Esophagus squamous epithelium (tissue), 5 donors: ENCODE data around the gene EDC3. TPM values are rescaled to one million over a fixed set of nuclear protein-coding genes. Genes with fewer than 3 reads are reported as not detected.
"Not testable (repeated sequence)": the region's sequence is repeated elsewhere in the genome, so short reads cannot be mapped to it uniquely, and the experiment has no call there.

ENCODE experiments used
- DNase-seq: peaks from one replicate; lab custom pipeline; 2025; lab: John Stamatoyannopoulos, UW
- H3K27ac ChIP-seq, 4 donors: fragments of 200-600 bp; sonication (generic); one replicate each; pipeline ENCODE4 v1.5.1; 2016 to 2019; ENCODE audit warnings: mild to moderate bottlenecking in 1 of 4
- H3K27me3 ChIP-seq, 4 donors: fragments of 200-600 bp; sonication (generic); 1 replicate in 3 of 4; 2 replicates in 1 of 4; pipeline versions ENCODE4 v1.5.1 to v1.6.0; 2017 to 2021; ENCODE audit warnings: antibody characterized with exemption in 1 of 4
- H3K36me3 ChIP-seq, 3 donors: fragments of 200-600 bp; sonication (generic); one replicate each; pipeline ENCODE4 v1.5.1; 2016 to 2019
- H3K4me1 ChIP-seq, 3 donors: fragments of 200-600 bp; sonication (generic); one replicate each; pipeline ENCODE4 v1.5.1; 2017 to 2019
- H3K4me3 ChIP-seq, 4 donors: fragments of 200-600 bp; sonication (generic); 1 replicate in 3 of 4; 2 replicates in 1 of 4; pipeline ENCODE4 v1.5.1; 2016 to 2019; ENCODE audit warnings: mild to moderate bottlenecking in 2 of 4, moderate library complexity in 1 of 4
- H3K9me3 ChIP-seq, 3 donors: fragments of 200-600 bp; sonication (generic); one replicate each; pipeline ENCODE4 v1.5.1; 2016 to 2019
- POLR2A ChIP-seq, 4 donors: fragments of 450-650 bp; IDR thresholded peaks; one replicate each; pipeline ENCODE4 v1.6.1; 2017; ENCODE audit warnings: antibody characterized with exemption in 4 of 4, mild to moderate bottlenecking in 4 of 4, moderate library complexity in 3 of 4
- WGBS, 2 donors: methylation state at CpG; one replicate each; pipeline ENCODE4 v1.1.5; 2018; 5-methylcytosine and 5-hydroxymethylcytosine counted together
- intact Hi-C: fragments of 100-400 bp; cut with DNase I; formaldehyde crosslinking; loops from one replicate; pipeline ENCODE4 v1.15.0; 2022
- total RNA-seq, 4 donors: library from RNA; depleted of rRNA; stranded (reverse); fragments of >200 nt; gene quantifications; one replicate each; pipeline ENCODE4 v1.1.0, GENCODE V29; 2016
- TF ChIP-seq, protein P1 (sequence below), 6 experiments: fragments of 450-650 bp in 4 of 6; fragments of 200-600 bp in 2 of 6; sonication (generic) in 2 of 6; IDR thresholded peaks; one replicate each; pipeline ENCODE4 v1.5.1; 2016 to 2019; ENCODE audit warnings: antibody characterized with exemption in 6 of 6, mild to moderate bottlenecking in 4 of 6, moderate library complexity in 4 of 6
- donor health status: DM: yes; HTN: yes; CAD: no.

The EDC3 gene
- total RNA-seq, 4 donors from 2014 or later: 10.0 to 17.4 (median 13.2) TPM

DNA sequence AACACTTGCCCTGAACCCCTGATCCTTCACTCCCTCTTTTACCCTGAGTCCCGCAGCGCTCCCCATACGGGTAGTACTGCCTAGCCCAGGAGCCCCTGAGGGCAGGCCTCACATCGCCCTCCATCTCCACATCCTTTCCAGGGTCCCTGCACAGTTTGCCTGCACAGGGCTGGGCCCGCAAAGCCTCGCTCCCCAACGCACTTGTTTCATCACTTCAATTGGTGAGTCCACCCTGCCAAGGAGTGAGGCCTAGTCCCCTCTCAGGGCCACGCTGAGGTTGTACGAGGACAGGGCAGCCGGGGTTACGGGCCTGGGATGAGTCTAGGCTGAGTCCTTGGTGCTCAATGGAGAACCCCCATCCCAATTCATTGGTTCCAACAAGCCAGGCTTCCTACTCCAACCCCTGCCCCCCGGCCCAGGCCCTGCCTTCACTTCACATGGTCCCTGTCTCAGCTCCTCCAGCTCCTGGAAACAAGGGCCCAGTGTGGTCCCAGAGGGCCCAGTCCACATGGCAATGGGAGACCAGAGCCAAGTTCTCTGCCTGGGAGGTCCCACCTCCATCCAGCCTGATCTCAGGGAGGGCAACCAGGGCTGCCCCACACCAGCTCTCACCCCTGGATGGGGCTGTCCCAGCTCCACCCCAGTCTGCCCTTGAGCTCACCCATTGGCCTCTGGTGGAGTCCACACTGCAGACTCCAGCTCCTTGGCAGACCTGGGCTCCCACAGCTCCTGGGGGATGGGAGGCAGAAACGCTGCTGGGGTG lies 92.6 kb downstream of the EDC3 start:
- intact Hi-C loops: no loop called here
- no peak overlapping the region for H3K4me3 ChIP-seq
- no peak for DNase-seq
- WGBS, 2 donors: 93 to 97% methylated on average over 6 to 8 of the region's 13 CpGs
- H3K4me1 ChIP-seq: peaks cover 4 to 18% (median 10%) of the 10 kb centered on the region in 3 donors
- no peaks in the 10 kb centered on the region for H3K27me3 ChIP-seq
- H3K9me3 ChIP-seq: no peaks in the 10 kb centered on the region
- no peak overlapping the region for H3K27ac ChIP-seq
- TF ChIP-seq, protein P1, sequence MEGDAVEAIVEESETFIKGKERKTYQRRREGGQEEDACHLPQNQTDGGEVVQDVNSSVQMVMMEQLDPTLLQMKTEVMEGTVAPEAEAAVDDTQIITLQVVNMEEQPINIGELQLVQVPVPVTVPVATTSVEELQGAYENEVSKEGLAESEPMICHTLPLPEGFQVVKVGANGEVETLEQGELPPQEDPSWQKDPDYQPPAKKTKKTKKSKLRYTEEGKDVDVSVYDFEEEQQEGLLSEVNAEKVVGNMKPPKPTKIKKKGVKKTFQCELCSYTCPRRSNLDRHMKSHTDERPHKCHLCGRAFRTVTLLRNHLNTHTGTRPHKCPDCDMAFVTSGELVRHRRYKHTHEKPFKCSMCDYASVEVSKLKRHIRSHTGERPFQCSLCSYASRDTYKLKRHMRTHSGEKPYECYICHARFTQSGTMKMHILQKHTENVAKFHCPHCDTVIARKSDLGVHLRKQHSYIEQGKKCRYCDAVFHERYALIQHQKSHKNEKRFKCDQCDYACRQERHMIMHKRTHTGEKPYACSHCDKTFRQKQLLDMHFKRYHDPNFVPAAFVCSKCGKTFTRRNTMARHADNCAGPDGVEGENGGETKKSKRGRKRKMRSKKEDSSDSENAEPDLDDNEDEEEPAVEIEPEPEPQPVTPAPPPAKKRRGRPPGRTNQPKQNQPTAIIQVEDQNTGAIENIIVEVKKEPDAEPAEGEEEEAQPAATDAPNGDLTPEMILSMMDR (IDR thresholded peaks at IDR 0.05): no peak
- TF ChIP-seq POLR2A (IDR thresholded peaks at IDR 0.05): no peak
- H3K36me3 ChIP-seq: no peaks in the 10 kb centered on the region

DNA sequence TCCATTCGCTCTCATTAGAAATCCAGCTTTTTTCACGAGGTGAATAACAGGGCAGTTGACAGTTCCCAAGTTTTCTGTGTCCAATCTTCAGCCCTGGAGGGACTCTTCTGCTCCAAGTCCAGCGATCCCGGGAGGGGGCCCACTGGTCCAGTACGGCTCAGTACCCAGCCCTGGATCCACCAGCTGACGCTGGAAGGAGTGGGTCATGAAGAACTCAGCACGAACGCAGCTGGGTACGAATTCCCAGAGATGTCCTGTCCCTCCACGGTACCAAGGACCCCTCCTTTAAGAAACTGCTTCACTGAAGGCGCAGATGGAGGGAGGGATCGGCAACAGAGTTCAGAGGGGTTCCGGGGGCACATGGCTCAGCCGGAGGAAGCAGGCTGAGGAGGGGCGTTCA lies 96.7 kb downstream of the EDC3 start:
- H3K4me1 ChIP-seq: peaks cover 4 to 24% (median 15%) of the 10 kb centered on the region in 3 donors
- H3K27me3 ChIP-seq: no peaks in the 10 kb centered on the region
- H3K9me3 ChIP-seq: no peaks in the 10 kb centered on the region
- no peak for DNase-seq
- intact Hi-C loops: no loop called here
- H3K36me3 ChIP-seq: peaks cover 0 to 23% (median 0%) of the 10 kb centered on the region in 3 donors
- H3K4me3 ChIP-seq: peak overlapping the region; percentile 47 to 75 (median 58)
- WGBS, 2 donors: 75 to 92% methylated on average over 10 to 13 of the region's 15 CpGs
- peak overlapping the region in 3 of 4 donors; percentile 73 to 87 (median 86) for H3K27ac ChIP-seq
- TF ChIP-seq, protein P1 (IDR thresholded peaks at IDR 0.05): no peak
- no peak for TF ChIP-seq POLR2A (IDR thresholded peaks at IDR 0.05)

DNA sequence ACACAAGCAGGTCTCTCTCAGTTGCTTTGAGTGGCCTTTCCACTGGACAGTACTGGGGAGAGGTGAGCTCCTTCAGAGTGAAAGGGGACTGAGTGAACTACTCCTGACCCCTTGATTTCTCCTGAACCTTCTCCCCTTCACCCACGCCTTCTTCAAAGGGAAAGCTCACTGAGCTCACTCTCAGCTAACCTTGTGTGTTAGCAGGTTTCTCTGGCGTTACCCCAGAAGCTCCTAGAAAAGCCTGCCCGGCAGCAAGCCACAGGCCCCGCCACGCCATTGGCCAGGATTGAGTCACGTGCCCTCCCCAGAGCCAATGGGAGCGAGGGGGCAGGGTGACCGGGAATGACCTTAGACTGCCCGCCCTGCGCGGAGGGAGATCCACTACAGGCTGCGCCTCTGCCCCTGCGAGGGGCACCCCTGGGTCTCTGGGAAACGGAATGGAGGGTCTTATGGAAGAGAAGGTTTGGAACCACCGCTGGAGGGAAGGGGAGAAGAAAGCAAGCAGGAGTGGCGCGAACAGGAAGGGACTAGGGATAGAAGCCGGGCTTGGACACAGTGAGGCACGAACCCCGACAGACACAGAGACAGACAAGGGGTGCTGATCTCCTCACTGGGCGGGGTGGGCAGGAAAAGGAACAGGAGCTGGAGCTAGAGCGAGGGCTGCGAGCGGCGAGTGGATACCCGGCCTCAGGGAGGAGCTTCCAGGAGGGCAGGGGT lies 97.5 kb downstream of the EDC3 start:
- 0 to 3% methylated on average over 9 to 12 of the region's 26 CpGs for WGBS, 2 donors
- peaks cover 0 to 32% (median 3%) of the 10 kb centered on the region in 3 donors for H3K36me3 ChIP-seq
- intact Hi-C loops: no loop called here
- H3K9me3 ChIP-seq: no peaks in the 10 kb centered on the region
- peaks cover 4 to 24% (median 15%) of the 10 kb centered on the region in 3 donors for H3K4me1 ChIP-seq
- TF ChIP-seq, protein P1 (IDR thresholded peaks at IDR 0.05): no peak
- peak in 2 of 4 donors; percentile 43 to 67 for TF ChIP-seq POLR2A (IDR thresholded peaks at IDR 0.05)
- peak; percentile 69 for DNase-seq
- peak overlapping the region; percentile 47 to 75 (median 58) for H3K4me3 ChIP-seq
- H3K27ac ChIP-seq: peak overlapping the region; percentile 73 to 87 (median 84)
- H3K27me3 ChIP-seq: no peaks in the 10 kb centered on the region

DNA sequence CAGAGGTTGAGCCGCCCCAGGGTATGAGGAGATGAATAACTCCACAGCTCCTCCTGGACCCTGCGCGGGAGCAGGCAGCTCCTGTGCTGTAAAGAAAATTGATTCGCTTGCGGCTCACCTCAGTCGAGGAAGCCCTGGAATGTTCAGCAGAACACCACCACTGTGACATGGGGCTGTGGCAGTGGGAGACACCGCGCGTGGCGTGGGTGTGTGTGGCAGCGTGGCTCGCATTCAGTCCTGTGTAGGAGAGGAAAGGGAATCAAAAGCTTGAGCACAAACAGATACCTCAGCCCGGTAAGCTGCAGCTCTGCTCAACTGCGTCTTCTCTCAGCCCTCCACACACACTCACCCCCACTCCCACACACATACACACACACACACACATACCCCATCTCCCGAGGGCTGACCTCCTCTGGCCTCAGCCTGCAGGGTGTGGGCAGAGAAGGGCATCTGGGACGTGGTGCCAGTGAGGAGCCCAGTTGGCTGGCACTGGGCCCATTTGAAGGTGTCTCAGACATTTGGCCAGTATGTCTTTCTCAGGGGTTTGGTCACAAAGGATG lies 98.6 kb downstream of the EDC3 start:
- H3K9me3 ChIP-seq, H3K4me3 ChIP-seq, intact Hi-C loops, H3K27me3 ChIP-seq, DNase-seq, H3K27ac ChIP-seq: not testable (repeated sequence)
- WGBS, 2 donors: 96% methylated on average over 9 of the region's 16 CpGs; no CpG with 5 or more reads in 1 of the 2 donors
- H3K4me1 ChIP-seq: peaks cover 4 to 24% (median 15%) of the 10 kb centered on the region in 3 donors
- peaks cover 2 to 42% (median 12%) of the 10 kb centered on the region in 3 donors for H3K36me3 ChIP-seq

DNA sequence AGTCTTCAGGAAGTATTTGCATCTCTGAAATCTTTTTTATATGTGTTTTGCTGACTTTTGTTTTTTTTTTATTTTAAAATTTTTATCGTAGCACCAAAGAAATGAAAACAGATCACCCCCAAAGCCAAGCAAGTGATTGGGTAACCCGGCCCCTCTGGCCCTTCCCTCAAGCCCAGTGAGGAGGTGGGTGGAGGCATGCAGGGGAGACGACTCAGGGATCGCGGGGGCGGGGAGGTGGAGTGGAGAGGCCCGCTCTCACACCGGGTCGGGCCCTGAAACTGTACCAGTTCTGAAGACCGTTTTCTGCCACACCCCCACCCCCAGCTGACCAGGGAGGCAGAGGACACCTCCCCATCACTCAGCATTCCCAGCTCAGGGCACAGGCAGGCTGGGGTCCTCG lies 99.1 kb downstream of the EDC3 start:
- peaks cover 4 to 24% (median 15%) of the 10 kb centered on the region in 3 donors for H3K4me1 ChIP-seq
- H3K27me3 ChIP-seq, DNase-seq, H3K27ac ChIP-seq, intact Hi-C loops, H3K9me3 ChIP-seq, H3K4me3 ChIP-seq: not testable (repeated sequence)
- H3K36me3 ChIP-seq: peaks cover 6 to 47% (median 16%) of the 10 kb centered on the region in 3 donors
- WGBS, 2 donors: 100% methylated on average over 1 of the region's 11 CpGs; no CpG with 5 or more reads in 1 of the 2 donors
